Astrocyte (in vitro differentiated cells and primary cell): ENCODE results near the gene MPV17L2. TPM values are rescaled to one million over a fixed set of nuclear protein-coding genes. Genes with fewer than 3 reads are reported as not detected.

Experiments
- DNase-seq: peaks from one replicate; pipeline ENCODE4 v3.0.0-alpha.2; 2010; ENCODE audit warnings: low read depth
- FAIRE-seq: peaks from 2 replicates; lab custom pipeline; 2011; peaks lifted over from hg19 to GRCh38; lab: Jason Lieb, UNC
- H2AFZ ChIP-seq: 2 replicates; pipeline ENCODE4 v1.6.0; 2012; ENCODE audit warnings: low read depth, low read length, inconsistent platforms
- H3K27ac ChIP-seq: 2 replicates; pipeline ENCODE4 v1.5.1; 2011; ENCODE audit warnings: low read depth, low read length, inconsistent platforms
- H3K27me3 ChIP-seq: 2 replicates; pipeline ENCODE4 v1.6.0; 2011; ENCODE audit warnings: low read length, inconsistent platforms; ENCODE audit not compliant: insufficient read depth
- H3K36me3 ChIP-seq: 2 replicates; pipeline ENCODE4 v1.5.1; 2011; ENCODE audit warnings: low read length, inconsistent platforms; ENCODE audit not compliant: insufficient read depth
- H3K4me1 ChIP-seq: 2 replicates; pipeline ENCODE4 v1.5.1; 2011; ENCODE audit warnings: low read length, inconsistent platforms; ENCODE audit not compliant: insufficient read depth
- H3K4me2 ChIP-seq: 2 replicates; pipeline ENCODE4 v1.6.0; 2012; ENCODE audit warnings: low read length, inconsistent platforms
- H3K4me3 ChIP-seq: 2 replicates; pipeline ENCODE4 v1.5.1; 2011; ENCODE audit warnings: low read depth, mild to moderate bottlenecking, low read length, inconsistent platforms; ENCODE audit not compliant: insufficient read depth
- H3K79me2 ChIP-seq: 2 replicates; pipeline ENCODE4 v1.6.0; 2012; ENCODE audit warnings: mild to moderate bottlenecking, low read length, inconsistent platforms; ENCODE audit not compliant: insufficient read depth
- H3K9ac ChIP-seq: 2 replicates; pipeline ENCODE4 v1.6.0; 2012; ENCODE audit warnings: mild to moderate bottlenecking, low read length, inconsistent platforms
- H3K9me3 ChIP-seq: 2 replicates; pipeline ENCODE4 v1.5.1; 2012; ENCODE audit warnings: low read depth, mild to moderate bottlenecking, low read length, inconsistent platforms; ENCODE audit not compliant: insufficient read depth
- H4K20me1 ChIP-seq: 2 replicates; pipeline ENCODE4 v1.6.0; 2012; ENCODE audit warnings: low read length, inconsistent platforms; ENCODE audit not compliant: insufficient read depth
- H3K27ac Mint-ChIP-seq: one replicate; pipeline ENCODE4 v1.8.0; 2021; ENCODE audit warnings: mild to moderate bottlenecking, mixed read lengths; ENCODE audit not compliant: unreplicated experiment
- H3K27me3 Mint-ChIP-seq: one replicate; pipeline ENCODE4 v1.8.0; 2021; ENCODE audit warnings: low read depth, mixed read lengths; ENCODE audit not compliant: unreplicated experiment
- H3K36me3 Mint-ChIP-seq: one replicate; pipeline ENCODE4 v1.8.0; 2021; ENCODE audit warnings: low read depth, mixed read lengths; ENCODE audit not compliant: unreplicated experiment
- H3K4me1 Mint-ChIP-seq: one replicate; pipeline ENCODE4 v1.8.0; 2021; ENCODE audit warnings: low read depth, mixed read lengths; ENCODE audit not compliant: unreplicated experiment
- H3K4me3 Mint-ChIP-seq: one replicate; pipeline ENCODE4 v1.8.0; 2021; ENCODE audit warnings: mild to moderate bottlenecking, moderate library complexity, mixed read lengths; ENCODE audit not compliant: unreplicated experiment
- H3K9me3 Mint-ChIP-seq: one replicate; pipeline ENCODE4 v1.8.0; 2021; ENCODE audit warnings: mild to moderate bottlenecking, mixed read lengths; ENCODE audit not compliant: unreplicated experiment
- CTCF ChIP-seq: IDR thresholded peaks from 2 replicates; pipeline ENCODE4 v1.5.1; 2011; ENCODE audit warnings: low read depth, mild to moderate bottlenecking, inconsistent platforms, low read length, moderate library complexity; ENCODE audit not compliant: insufficient read depth
- EZH2 ChIP-seq: IDR thresholded peaks from 2 replicates; pipeline ENCODE4 v1.6.1; 2012; ENCODE audit warnings: mild to moderate bottlenecking, low read length, inconsistent platforms; ENCODE audit not compliant: insufficient read depth
- total RNA-seq: library from RNA; stranded (reverse); gene quantifications from 2 replicates; pipeline ENCODE4 v1.2.1, GENCODE V29; 2021

MPV17L2 gene
- total RNA-seq, 1 donor from 2014 or later = 21.8 TPM

DNA sequence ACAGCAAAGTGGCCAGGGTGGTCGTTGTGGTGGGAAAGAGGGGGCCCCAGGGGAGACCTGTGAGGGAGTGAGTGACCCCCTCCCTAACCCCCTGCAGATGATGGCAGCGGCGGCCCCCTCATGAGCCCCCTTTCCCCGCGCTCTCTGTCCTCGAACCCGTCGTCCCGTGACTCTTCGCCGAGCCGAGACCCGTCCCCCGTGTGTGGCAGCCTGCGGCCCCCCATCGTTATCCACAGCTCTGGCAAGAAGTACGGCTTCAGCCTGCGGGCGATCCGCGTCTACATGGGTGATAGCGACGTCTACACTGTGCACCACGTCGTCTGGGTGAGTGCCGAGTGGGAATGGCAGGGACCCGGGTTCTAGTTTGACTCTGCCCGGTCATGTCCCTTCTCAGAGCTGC lies 48.1 kb upstream of the MPV17L2 start:
- TF ChIP-seq EZH2 (no peak), CTCF (no peak)
- Histone ChIP-seq H3K4me1 (no peaks in the 10 kb centered on the region), H3K4me2 (no peak overlapping the region), H3K9me3 (no peaks in the 10 kb centered on the region), H3K79me2 (no peaks in the 10 kb centered on the region), H3K36me3 (no peaks in the 10 kb centered on the region), H3K27me3 (no peaks in the 10 kb centered on the region), H2AFZ (no peak overlapping the region), H3K9ac (no peak overlapping the region), H3K27ac (no peak overlapping the region), H4K20me1 (no peaks in the 10 kb centered on the region), H3K4me3 (no peak overlapping the region)
- DNase-seq = no peak
- Mint-ChIP-seq H3K27me3 (no peaks in the 10 kb centered on the region), H3K4me1 (no peaks in the 10 kb centered on the region), H3K27ac (no peak overlapping the region), H3K4me3 (no peak overlapping the region), H3K9me3 (peaks cover 5% of the 10 kb centered on the region), H3K36me3 (peaks cover 22% of the 10 kb centered on the region)
- FAIRE-seq = no peak

DNA sequence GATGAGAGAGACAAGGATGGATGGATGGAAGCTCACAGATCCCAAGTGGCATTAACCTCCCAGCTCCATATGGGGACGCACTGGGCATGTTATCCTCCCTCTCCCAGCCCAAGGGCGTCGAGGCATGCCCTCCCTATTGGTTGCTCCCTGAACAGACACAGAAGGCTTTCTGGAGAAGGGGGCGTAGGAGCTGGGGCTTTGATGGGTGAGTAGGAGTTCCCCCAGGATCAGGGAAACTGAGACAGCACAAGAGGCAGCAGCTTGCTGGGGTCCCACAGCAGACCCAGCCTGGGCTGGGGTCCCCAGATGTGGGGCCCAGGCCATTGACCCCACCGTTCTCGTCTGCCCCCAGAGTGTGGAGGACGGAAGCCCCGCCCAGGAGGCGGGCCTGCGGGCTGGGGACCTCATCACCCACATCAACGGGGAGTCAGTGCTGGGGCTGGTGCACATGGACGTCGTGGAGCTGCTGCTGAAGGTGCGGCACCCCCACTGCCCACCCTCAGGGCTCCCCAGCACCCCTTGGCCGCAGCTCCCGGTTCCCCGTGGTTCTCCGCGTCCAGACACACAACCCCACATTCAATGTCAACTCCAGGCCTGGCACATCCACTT lies 47.5 kb upstream of the MPV17L2 start:
- no peak overlapping the region for H3K4me2 ChIP-seq

More for the DNA sequence above, 47.5 kb upstream of the MPV17L2 start:
- no peak for DNase-seq
- Histone ChIP-seq H4K20me1 (no peaks in the 10 kb centered on the region), H2AFZ (no peak overlapping the region), H3K4me3 (no peak overlapping the region), H3K79me2 (no peaks in the 10 kb centered on the region), H3K36me3 (no peaks in the 10 kb centered on the region), H3K27ac (no peak overlapping the region), H3K4me1 (no peaks in the 10 kb centered on the region), H3K27me3 (no peaks in the 10 kb centered on the region), H3K9me3 (no peaks in the 10 kb centered on the region), H3K9ac (no peak overlapping the region)
- H3K36me3 Mint-ChIP-seq = peaks cover 22% of the 10 kb centered on the region
- no peak overlapping the region for H3K27ac Mint-ChIP-seq
- no peaks in the 10 kb centered on the region for H3K27me3 Mint-ChIP-seq
- TF ChIP-seq EZH2 (no peak), CTCF (no peak)
- H3K4me3 Mint-ChIP-seq = no peak overlapping the region
- H3K4me1 Mint-ChIP-seq = no peaks in the 10 kb centered on the region
- FAIRE-seq = no peak
- peaks cover 3% of the 10 kb centered on the region for H3K9me3 Mint-ChIP-seq
